ENCODE data around the gene KLF11.

The KLF11 gene

GRCh38 chr2:10043906-10044601 lies 704 bp downstream of the KLF11 start:
- no peaks in the 10 kb centered on the region for H3K27me3 ChIP-seq (replicated peaks)
- H3K27ac ChIP-seq = peak overlapping the region; percentile 61
- H3K36me3 ChIP-seq (replicated peaks) = peaks cover 6% of the 10 kb centered on the region
- peak; percentile 86 for DNase-seq
- peak overlapping the region; percentile 57 for H3K4me3 ChIP-seq (ENCODE audit: low read depth, low read length)
- in situ Hi-C loops (cut with HindIII; ENCODE audit: low pct_ligation_motif_present, low sequenced_read_pairs) = loop anchor here (10.0 kb wide), 1 partner anchor 229 kb away; no protein-coding TSS in a partner anchor
- TF ChIP-seq CTCF (IDR thresholded peaks at IDR 0.05; ENCODE audit: low read depth, low read length, missing control alignments) = no peak

DNA sequence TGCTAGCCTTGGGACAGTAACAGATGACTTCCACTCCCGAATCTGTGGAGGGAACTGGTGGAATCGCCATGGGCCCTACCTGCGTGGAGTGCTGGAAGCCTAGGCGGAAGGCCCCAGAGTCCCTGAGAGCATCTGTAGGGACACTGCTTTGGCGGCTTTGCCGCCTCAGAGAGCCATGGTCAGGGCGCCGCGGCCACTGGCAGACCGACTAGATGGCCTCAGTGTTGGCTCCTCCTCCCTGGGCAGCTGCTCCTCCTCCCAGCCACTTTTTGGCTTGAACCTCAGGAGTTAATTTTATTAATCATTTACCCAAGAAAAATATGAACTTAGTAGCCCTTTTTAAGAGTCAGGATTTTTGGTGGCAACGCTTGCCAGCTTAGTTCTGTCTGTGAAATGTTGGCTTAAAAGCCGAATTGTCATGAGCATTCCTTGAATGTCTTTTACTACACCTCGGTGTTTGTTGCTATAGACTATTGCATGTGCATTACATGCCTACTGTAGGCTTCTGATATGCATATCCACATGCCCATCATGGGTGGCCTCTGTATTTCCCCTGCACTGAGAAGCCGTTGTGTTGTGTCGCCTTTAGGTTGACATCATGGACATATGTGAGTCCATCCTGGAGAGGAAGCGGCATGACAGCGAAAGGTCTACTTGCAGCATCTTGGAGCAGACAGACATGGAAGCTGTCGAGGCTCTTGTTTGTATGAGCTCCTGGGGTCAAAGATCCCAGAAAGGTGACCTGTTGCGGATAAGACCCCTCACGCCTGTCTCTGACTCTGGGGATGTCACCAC lies 2.4 kb downstream of the KLF11 start:
- Histone ChIP-seq H3K27me3 (replicated peaks) (no peaks in the 10 kb centered on the region), H3K4me3 (ENCODE audit: low read depth, low read length) (no peak overlapping the region), H3K27ac (no peak overlapping the region), H3K36me3 (replicated peaks) (peaks cover 6% of the 10 kb centered on the region)
- TF ChIP-seq CTCF (IDR thresholded peaks at IDR 0.05; ENCODE audit: low read depth, low read length, missing control alignments) = no peak
- no peak for DNase-seq
- in situ Hi-C loops (cut with HindIII; ENCODE audit: low pct_ligation_motif_present, low sequenced_read_pairs) = loop anchor here (10.0 kb wide), 1 partner anchor 231 kb away; no protein-coding TSS in a partner anchor

DNA sequence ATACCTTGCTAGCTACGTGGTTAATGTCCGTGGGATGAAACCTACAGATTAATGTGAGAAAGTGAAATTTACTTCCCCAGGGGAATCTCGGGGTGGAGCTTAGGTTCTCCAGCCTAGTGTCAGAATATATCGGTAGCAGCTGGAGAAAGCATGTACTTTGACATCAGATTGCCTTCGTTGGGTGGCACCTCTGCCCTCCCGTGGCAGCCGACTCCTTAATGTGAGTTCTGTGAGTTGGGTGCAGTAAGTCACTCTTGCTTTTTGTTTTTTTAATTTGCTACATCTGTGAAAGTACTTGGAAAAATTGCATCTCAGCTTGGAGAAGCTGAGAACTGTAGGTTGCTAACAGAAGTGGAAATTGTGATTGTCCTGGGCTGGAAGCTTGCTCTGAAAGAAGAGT lies 3.6 kb downstream of the KLF11 start:
- no peak for TF ChIP-seq CTCF (IDR thresholded peaks at IDR 0.05; ENCODE audit: low read depth, low read length, missing control alignments)
- DNase-seq = no peak
- peaks cover 6% of the 10 kb centered on the region for H3K36me3 ChIP-seq (replicated peaks)

DNA sequence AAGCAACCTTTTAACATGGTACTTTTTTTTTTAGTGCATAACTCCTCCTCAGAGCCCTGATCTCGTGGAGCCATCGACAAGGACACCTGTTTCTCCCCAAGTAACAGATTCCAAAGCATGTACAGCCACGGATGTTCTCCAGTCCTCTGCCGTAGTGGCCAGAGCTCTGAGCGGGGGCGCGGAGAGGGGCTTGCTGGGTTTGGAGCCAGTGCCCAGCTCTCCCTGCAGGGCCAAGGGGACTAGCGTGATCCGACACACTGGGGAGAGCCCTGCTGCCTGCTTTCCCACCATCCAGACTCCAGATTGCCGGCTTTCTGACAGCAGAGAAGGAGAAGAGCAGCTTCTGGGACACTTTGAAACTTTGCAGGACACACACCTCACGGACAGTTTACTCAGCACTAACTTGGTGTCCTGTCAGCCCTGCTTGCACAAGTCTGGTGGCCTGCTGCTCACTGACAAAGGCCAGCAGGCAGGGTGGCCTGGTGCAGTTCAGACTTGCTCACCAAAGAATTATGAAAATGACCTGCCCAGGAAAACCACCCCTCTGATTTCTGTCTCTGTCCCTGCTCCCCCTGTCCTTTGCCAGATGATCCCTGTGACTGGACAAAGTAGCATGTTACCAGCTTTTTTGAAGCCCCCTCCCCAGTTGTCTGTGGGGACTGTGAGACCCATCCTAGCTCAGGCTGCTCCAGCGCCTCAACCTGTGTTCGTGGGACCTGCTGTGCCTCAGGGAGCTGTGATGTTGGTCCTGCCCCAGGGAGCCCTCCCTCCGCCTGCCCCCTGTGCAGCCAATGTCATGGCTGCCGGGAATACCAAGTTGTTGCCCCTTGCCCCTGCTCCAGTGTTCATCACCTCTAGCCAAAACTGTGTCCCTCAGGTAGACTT lies 4.5 kb downstream of the KLF11 start:
- Histone ChIP-seq H3K4me3 (ENCODE audit: low read depth, low read length) (no peak overlapping the region), H3K36me3 (replicated peaks) (peaks cover 6% of the 10 kb centered on the region), H3K27me3 (replicated peaks) (no peaks in the 10 kb centered on the region), H3K27ac (no peak overlapping the region)
- in situ Hi-C loops (cut with HindIII; ENCODE audit: low pct_ligation_motif_present, low sequenced_read_pairs) = loop anchor here (10.0 kb wide), 1 partner anchor 233 kb away; no protein-coding TSS in a partner anchor
- no peak for TF ChIP-seq CTCF (IDR thresholded peaks at IDR 0.05; ENCODE audit: low read depth, low read length, missing control alignments)
- no peak for DNase-seq

More for the DNA sequence above, 3.6 kb downstream of the KLF11 start:
- Histone ChIP-seq H3K27me3 (replicated peaks) (no peaks in the 10 kb centered on the region), H3K27ac (no peak overlapping the region), H3K4me3 (ENCODE audit: low read depth, low read length) (no peak overlapping the region)
- in situ Hi-C loops (cut with HindIII; ENCODE audit: low pct_ligation_motif_present, low sequenced_read_pairs) = loop anchor here (10.0 kb wide), 1 partner anchor 232 kb away; no protein-coding TSS in a partner anchor

DNA sequence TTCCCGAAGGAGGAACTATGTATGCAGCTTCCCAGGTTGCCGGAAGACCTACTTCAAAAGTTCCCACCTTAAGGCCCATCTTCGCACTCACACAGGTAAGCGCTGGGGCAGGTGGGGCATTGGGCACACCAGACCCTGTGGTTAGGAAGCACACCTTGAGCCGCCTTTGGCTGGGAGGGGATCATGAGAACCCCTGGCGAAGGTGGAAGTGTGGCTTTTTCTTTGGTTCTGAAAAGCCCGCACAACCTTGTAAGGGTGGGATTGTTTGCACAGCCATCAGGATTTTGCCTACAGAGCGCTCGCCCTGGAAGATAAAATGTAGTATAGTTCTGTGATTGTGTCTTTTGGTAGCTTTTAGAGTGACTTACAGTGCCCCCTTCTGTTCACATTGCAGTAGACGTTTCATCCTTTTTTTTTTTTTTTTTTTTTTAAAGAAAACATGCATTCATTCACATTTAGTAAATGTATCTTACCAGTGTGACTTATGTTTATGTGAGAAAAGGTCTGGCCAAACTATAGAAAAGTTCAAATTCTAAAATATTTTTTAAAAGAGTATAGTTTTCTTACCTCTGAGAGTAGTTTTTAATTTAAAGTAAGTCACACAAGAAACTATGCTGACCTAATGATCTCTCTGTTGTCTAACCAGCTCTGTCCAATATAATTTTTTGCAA lies 5.3 kb downstream of the KLF11 start:
- Histone ChIP-seq H3K27me3 (replicated peaks) (no peaks in the 10 kb centered on the region), H3K27ac (no peak overlapping the region), H3K36me3 (replicated peaks) (peaks cover 6% of the 10 kb centered on the region), H3K4me3 (ENCODE audit: low read depth, low read length) (no peak overlapping the region)
- in situ Hi-C loops (cut with HindIII; ENCODE audit: low pct_ligation_motif_present, low sequenced_read_pairs) = loop anchor here (10.0 kb wide), 1 partner anchor 234 kb away; no protein-coding TSS in a partner anchor
- DNase-seq = peak; percentile 27
- TF ChIP-seq CTCF (IDR thresholded peaks at IDR 0.05; ENCODE audit: low read depth, low read length, missing control alignments) = peak; percentile 53

All from brain microvascular endothelial cell (primary cell).